NCI-H187 (cell line): ENCODE data around the gene VIPR2.
"Not testable (repeated sequence)": the region's sequence is repeated elsewhere in the genome, so short reads cannot be mapped to it uniquely, and the experiment has no call there.

Experiments used
- DNase-seq, 2 experiments: peaks; one replicate each; lab custom pipeline; 2025; lab: John Stamatoyannopoulos, UW

VIPR2 gene

GRCh38 chr7:158988996-158989395, 155.7 kb downstream of the VIPR2 start:
- no peak for DNase-seq

- no peak for DNase-seq
These were observed 156.3 kb downstream of the VIPR2 start for GRCh38 chr7:158988302-158988862.

DNA sequence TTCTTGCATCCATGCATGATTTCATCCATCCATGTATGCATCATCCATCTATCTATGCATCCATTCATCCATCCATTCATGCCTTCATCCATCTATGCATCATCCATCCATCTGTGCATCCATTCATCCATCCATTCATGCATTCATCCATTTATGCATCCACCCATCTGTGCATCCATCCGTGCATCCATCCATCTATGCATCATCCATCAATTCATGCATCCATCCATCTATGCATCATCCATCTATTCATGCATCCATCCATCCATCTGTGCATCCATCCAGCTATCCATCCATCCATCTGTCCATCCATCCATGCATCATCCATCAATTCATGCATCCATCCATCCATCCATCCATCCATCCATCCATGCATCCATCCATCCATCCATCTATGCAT, 157.0 kb downstream of the VIPR2 start:
- DNase-seq: no peak

DNA sequence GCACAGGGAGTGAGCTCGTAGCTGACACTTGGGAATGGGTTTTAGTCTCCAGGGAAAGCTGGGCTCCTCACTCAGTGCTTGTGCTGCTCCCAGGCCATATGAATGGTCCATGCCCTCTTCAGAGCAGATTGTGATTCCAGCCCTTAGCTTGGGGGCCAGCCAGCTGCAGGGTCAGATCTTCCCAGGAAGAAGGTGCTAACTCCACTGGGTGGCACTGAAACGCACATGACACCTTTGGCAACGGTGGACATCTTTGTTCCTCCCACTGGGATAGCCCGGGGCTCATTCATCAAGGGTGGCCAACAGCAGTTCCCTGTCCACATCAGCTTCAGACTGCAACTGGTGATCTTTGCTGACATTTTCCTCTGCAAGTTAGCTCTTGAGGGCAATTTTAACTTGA, 159.1 kb downstream of the VIPR2 start:
- DNase-seq: no peak

GRCh38 chr7:158984007-158984406, 160.7 kb downstream of the VIPR2 start:
- DNase-seq: not testable (repeated sequence)

DNA sequence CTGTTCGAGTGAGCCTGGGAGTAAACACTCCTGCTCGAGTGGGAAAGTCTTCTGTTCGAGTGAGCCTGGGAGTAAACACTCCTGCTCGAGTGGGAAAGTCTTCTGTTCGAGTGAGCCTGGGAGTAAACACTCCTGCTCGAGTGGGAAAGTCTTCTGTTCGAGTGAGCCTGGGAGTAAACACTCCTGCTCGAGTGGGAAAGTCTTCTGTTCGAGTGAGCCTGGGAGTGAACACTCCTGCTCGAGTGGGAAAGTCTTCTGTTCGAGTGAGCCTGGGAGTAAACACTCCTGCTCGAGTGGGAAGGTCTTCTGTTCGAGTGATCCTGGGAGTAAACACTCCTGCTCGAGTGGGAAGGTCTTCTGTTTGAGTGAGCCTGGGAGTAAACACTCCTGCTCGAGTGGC, 162.6 kb downstream of the VIPR2 start:
- DNase-seq: not testable (repeated sequence)

- no peak for DNase-seq
These were observed 164.9 kb downstream of the VIPR2 start for GRCh38 chr7:158979635-158980351.

GRCh38 chr7:158979023-158979529, 165.6 kb downstream of the VIPR2 start:
- DNase-seq: no peak
